Transverse colon (tissue), 4 donors: ENCODE results near the gene SPTBN1. TPM values are rescaled to one million over a fixed set of nuclear protein-coding genes. Genes with fewer than 3 reads are reported as not detected.

Experiments
- DNase-seq: peaks from one replicate; pipeline ENCODE4 v3.0.0-alpha.2; 2019
- H3K27ac ChIP-seq, 4 donors: fragments of 200-600 bp; sonication (generic); 2 replicates each; pipeline ENCODE4 v1.5.1; 2016 to 2018; ENCODE audit warnings: inconsistent platforms in 4 of 4
- H3K27me3 ChIP-seq: fragments of 200-600 bp; sonication (generic); 2 replicates; pipeline ENCODE4 v1.5.1; 2017; ENCODE audit warnings: inconsistent platforms
- H3K36me3 ChIP-seq, 4 donors: fragments of 200-600 bp; sonication (generic); 2 replicates each; pipeline ENCODE4 v1.5.1; 2017 to 2019; ENCODE audit warnings: inconsistent platforms in 4 of 4
- H3K4me1 ChIP-seq, 4 donors: fragments of 200-600 bp; sonication (generic); 2 replicates each; pipeline ENCODE4 v1.5.1; 2017 to 2020; ENCODE audit warnings: inconsistent platforms in 4 of 4
- H3K4me3 ChIP-seq, 4 donors: fragments of 200-600 bp; sonication (generic); 1 replicate in 1 of 4; 2 replicates in 3 of 4; pipeline versions ENCODE4 v1.5.1 to v1.6.1; 2017 to 2019; ENCODE audit warnings: inconsistent platforms in 4 of 4
- H3K9me3 ChIP-seq, 2 donors: fragments of 200-600 bp; sonication (generic); 2 replicates each; pipeline ENCODE4 v1.5.1; 2017 to 2019; ENCODE audit warnings: inconsistent platforms in 2 of 2
- EP300 ChIP-seq: sonication (generic); formaldehyde crosslinking; IDR thresholded peaks from one replicate; pipeline ENCODE4 v1.6.1; 2017; ENCODE audit warnings: antibody characterized with exemption, low read depth
- POLR2A ChIP-seq: fragments of 450-650 bp; IDR thresholded peaks from one replicate; pipeline ENCODE4 v1.6.1; 2016; ENCODE audit warnings: antibody characterized with exemption, mild to moderate bottlenecking, moderate library complexity
- POLR2AphosphoS5 ChIP-seq, 3 donors: sonication (generic); formaldehyde crosslinking; IDR thresholded peaks; one replicate each; pipeline ENCODE4 v1.6.1; 2016; ENCODE audit warnings: antibody characterized with exemption in 3 of 3
- WGBS, 2 donors: methylation state at CpG; one replicate each; pipeline ENCODE4 v1.1.5; 2018; ENCODE audit warnings: low coverage in 1 of 2; 5-methylcytosine and 5-hydroxymethylcytosine counted together
- in situ Hi-C, 4 donors: fragments of 200-750 bp; cut with MboI; loops; one replicate each; pipeline versions ENCODE4 v1.15.0 to v1.15.1; 2017; ENCODE audit warnings: low sequenced_read_pairs in 3 of 4, low pct_ligation_motif_present in 1 of 4, low pct_unique_long_range_greater_than_20kb in 1 of 4
- intact Hi-C: fragments of 100-400 bp; cut with DNase I; formaldehyde crosslinking; loops from one replicate; pipeline ENCODE4 v1.15.1; 2023; ENCODE audit warnings: low total_unique reads
- total RNA-seq, 4 donors: library from RNA; depleted of rRNA; stranded (reverse); fragments of >200 nt; gene quantifications; one replicate each; pipeline ENCODE4 v1.1.0, GENCODE V29; 2016
- TF ChIP-seq, protein P1 (sequence below), 5 experiments: fragments of 200-600 bp in 3 of 5; fragments of 450-650 bp in 2 of 5; sonication (generic) in 3 of 5; IDR thresholded peaks; 1 replicate in 2 of 5; 2 replicates in 3 of 5; pipeline ENCODE4 v1.5.1; 2016 to 2017; ENCODE audit warnings: antibody characterized with exemption in 5 of 5, inconsistent platforms in 3 of 5, mild to moderate bottlenecking in 2 of 5, moderate library complexity in 1 of 5

The SPTBN1 gene
- total RNA-seq, 4 donors from 2014 or later = 269 to 301 (median 285) TPM

DNA sequence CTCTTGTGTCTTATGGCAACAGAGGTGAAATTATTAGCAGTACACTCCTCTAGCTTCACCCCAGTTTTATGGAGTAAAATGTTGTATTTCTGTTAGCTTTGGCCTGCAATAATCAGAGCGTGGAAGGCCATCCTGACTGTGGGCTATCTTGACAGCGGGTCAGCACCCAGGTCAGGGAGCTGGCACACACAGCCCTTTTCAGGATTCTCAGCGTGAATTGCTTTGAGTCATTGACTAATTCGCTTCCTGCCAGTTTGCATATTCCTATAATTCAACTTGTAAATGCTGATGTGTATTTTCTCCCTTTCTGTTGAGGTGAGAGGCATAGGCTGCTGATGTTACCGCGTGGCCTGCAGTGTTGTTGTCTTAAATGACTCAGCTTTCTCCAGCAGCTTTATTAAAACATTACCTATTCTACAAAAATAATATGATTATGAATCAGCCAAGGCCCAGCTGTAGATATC lies 157.7 kb downstream of the SPTBN1 start:
- intact Hi-C loops (no loop called here), in situ Hi-C loops (no loop called here)
- no peak for DNase-seq
- H3K4me3 ChIP-seq = no peak overlapping the region
- H3K27ac ChIP-seq = no peak overlapping the region
- H3K9me3 ChIP-seq = no peaks in the 10 kb centered on the region
- 73% methylated on average over 6 of the region's 6 CpGs; no CpG with 5 or more reads in 1 of the 2 donors for WGBS, 2 donors
- TF ChIP-seq, protein P1, sequence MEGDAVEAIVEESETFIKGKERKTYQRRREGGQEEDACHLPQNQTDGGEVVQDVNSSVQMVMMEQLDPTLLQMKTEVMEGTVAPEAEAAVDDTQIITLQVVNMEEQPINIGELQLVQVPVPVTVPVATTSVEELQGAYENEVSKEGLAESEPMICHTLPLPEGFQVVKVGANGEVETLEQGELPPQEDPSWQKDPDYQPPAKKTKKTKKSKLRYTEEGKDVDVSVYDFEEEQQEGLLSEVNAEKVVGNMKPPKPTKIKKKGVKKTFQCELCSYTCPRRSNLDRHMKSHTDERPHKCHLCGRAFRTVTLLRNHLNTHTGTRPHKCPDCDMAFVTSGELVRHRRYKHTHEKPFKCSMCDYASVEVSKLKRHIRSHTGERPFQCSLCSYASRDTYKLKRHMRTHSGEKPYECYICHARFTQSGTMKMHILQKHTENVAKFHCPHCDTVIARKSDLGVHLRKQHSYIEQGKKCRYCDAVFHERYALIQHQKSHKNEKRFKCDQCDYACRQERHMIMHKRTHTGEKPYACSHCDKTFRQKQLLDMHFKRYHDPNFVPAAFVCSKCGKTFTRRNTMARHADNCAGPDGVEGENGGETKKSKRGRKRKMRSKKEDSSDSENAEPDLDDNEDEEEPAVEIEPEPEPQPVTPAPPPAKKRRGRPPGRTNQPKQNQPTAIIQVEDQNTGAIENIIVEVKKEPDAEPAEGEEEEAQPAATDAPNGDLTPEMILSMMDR (IDR thresholded peaks at IDR 0.05) = no peak
- TF ChIP-seq POLR2A (no peak), POLR2AphosphoS5 (IDR thresholded peaks at IDR 0.05) (no peak), EP300 (no peak)
- peaks cover 2 to 50% (median 21%) of the 10 kb centered on the region in 4 donors for H3K4me1 ChIP-seq
- H3K27me3 ChIP-seq = no peaks in the 10 kb centered on the region
- H3K36me3 ChIP-seq = peaks cover 0 to 27% (median 0%) of the 10 kb centered on the region in 4 donors

DNA sequence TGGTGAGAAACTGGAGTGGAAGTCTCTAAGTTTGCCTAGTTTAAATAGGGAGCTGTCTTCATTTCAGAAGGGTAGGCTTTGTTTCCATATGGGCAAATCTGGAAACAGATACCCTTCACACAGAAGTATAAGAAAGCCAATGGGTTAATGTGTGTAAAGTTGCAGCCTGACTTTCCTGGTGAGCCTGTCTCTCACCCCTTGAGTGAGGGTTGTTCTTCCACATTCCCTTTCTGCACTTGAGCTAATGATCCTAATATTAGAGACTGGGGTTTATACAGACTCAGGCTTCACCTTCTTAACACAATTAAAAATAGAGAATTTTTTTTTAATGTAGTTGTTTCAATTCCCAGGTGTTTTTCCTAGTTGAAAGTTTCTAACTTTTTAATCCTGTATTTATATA lies 158.7 kb downstream of the SPTBN1 start:
- peaks cover 0 to 27% (median 0%) of the 10 kb centered on the region in 4 donors for H3K36me3 ChIP-seq
- DNase-seq = no peak
- H3K4me1 ChIP-seq = peaks cover 2 to 46% (median 18%) of the 10 kb centered on the region in 4 donors
- intact Hi-C loops = no loop called here
- H3K27me3 ChIP-seq = no peaks in the 10 kb centered on the region
- H3K27ac ChIP-seq = no peak overlapping the region
- no peak for TF ChIP-seq POLR2A
- TF ChIP-seq EP300 = no peak
- in situ Hi-C loops = no loop called here
- H3K4me3 ChIP-seq = no peak overlapping the region
- H3K9me3 ChIP-seq = no peaks in the 10 kb centered on the region

DNA sequence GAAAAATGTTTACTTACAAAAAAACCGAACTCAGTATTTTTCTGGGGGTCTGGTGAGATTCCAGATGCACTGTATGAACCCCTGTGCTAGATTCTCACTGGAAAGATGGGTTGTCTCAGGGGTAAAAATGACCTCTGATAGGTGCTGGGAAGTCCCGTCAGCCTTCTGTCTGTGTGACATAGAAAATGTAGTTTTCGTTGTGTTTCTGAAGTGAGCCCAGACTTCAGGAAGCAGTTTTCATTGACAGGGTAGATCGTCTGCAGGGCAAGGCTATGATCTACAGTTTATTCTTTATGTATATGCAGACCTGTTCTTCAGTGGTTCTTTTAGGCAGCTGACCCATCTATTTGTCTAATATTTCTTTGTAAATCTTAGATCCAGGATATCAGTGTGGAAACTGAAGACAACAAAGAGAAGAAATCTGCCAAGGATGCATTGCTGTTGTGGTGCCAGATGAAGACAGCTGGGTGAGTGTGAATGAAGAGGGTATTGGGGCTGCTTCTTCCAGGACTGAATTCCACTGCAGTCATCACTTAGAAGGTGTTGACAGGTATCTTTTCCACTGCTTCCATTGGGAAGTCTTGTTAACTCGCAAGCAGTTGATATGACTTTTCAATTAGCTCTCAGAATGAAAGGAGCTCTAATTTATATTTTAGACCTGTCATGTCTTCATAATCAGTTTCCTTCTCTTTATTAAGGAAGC lies 159.9 kb downstream of the SPTBN1 start:
- DNase-seq = no peak
- peaks cover 2 to 35% (median 12%) of the 10 kb centered on the region in 4 donors for H3K4me1 ChIP-seq
- no peak overlapping the region for H3K4me3 ChIP-seq
- H3K9me3 ChIP-seq = no peaks in the 10 kb centered on the region
- no peak overlapping the region for H3K27ac ChIP-seq
- H3K27me3 ChIP-seq = no peaks in the 10 kb centered on the region
- no peak for TF ChIP-seq POLR2AphosphoS5 (IDR thresholded peaks at IDR 0.05)
- TF ChIP-seq, protein P1 (IDR thresholded peaks at IDR 0.05) = no peak
- no peak for TF ChIP-seq POLR2A
- TF ChIP-seq EP300 = no peak
- peaks cover 0 to 27% (median 0%) of the 10 kb centered on the region in 4 donors for H3K36me3 ChIP-seq
- in situ Hi-C loops = no loop called here
- intact Hi-C loops = no loop called here
- WGBS, 2 donors = 86 to 91% methylated on average over 1 to 5 of the region's 5 CpGs

DNA sequence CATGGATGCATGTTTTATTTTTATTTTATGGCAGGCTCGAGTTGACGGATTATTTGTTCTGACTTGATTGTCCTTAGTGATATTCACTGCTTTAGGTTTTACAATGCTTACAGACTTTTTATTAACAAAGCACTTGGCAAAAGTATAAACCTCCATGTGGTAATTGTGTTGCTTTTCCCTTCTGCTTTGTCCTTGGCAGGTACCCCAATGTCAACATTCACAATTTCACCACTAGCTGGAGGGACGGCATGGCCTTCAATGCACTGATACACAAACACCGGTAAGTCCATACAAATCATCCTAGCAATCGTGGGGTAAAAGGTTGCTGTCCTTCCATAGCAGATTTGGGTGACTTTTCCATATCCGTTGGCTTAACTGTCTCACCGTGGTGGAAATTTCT lies 161.3 kb downstream of the SPTBN1 start:
- peaks cover 2 to 26% (median 11%) of the 10 kb centered on the region in 4 donors for H3K4me1 ChIP-seq
- TF ChIP-seq POLR2AphosphoS5 (IDR thresholded peaks at IDR 0.05) (peak in 2 of 3 donors; percentile 29 to 35), EP300 (no peak), POLR2A (no peak)
- TF ChIP-seq, protein P1 (IDR thresholded peaks at IDR 0.05) = no peak
- peak overlapping the region in 1 of 4 donors; percentile 15 for H3K27ac ChIP-seq
- in situ Hi-C loops (no loop called here), intact Hi-C loops (no loop called here)
- H3K27me3 ChIP-seq = no peaks in the 10 kb centered on the region
- DNase-seq = no peak
- 69 to 76% methylated on average over 5 to 7 of the region's 7 CpGs for WGBS, 2 donors
- peaks cover 0 to 34% (median under 1%) of the 10 kb centered on the region in 4 donors for H3K36me3 ChIP-seq
- H3K4me3 ChIP-seq = no peak overlapping the region
- no peaks in the 10 kb centered on the region for H3K9me3 ChIP-seq
